ENCODE results near the gene PRKAG1.

GRCh38 chr12:48979602-48980388 lies 38.8 kb downstream of the PRKAG1 start:
- no peak for TF ChIP-seq CTCF (IDR thresholded peaks at IDR 0.05)
- no peak for TF ChIP-seq POLR2A (IDR thresholded peaks at IDR 0.05)
- no peak for TF ChIP-seq EP300 (IDR thresholded peaks at IDR 0.05)

Measured in gastroesophageal sphincter (tissue), 3 donors.